HEK293 (cell line): ENCODE data around the gene PDIA6.
A peak's percentile ranks its signal among the peaks of the same experiment; 100 is the strongest.

Source experiments
- CTCF ChIA-PET: fragments of 350-600 bp; formaldehyde crosslinking; extraction: SDS; loops from one replicate; lab custom pipeline; 2021; ENCODE audit warnings: antibody characterized with exemption; lab: Yijun Ruan, JAX
- POLR2A ChIA-PET: fragments of 300-600 bp; formaldehyde crosslinking; extraction: SDS; loops from one replicate; lab custom pipeline; 2020; ENCODE audit warnings: antibody characterized with exemption, inconsistent platforms; lab: Yijun Ruan, JAX
- H3K27ac ChIP-seq: fragments of 200-500 bp; sonication (Bioruptor generic); 2 replicates; pipeline ENCODE4 v1.5.1; 2014; ENCODE audit warnings: low read depth, low read length, control low read depth, inconsistent platforms; ENCODE audit errors: extremely low read depth
- H3K36me3 ChIP-seq, 2 experiments: fragments of 200-500 bp in 1 of 2; sonication (Bioruptor generic) in 1 of 2; 1 replicate in 1 of 2; 2 replicates in 1 of 2; pipeline ENCODE4 v1.5.1; 2014 to 2017; ENCODE audit warnings: inconsistent platforms in 2 of 2, low read length in 2 of 2; ENCODE audit not compliant: control insufficient read depth in 2 of 2, insufficient read depth in 1 of 2
- H3K4me1 ChIP-seq: fragments of 200-500 bp; sonication (Bioruptor generic); 2 replicates; pipeline ENCODE4 v1.5.1; 2014; ENCODE audit warnings: mild to moderate bottlenecking, low read length, inconsistent platforms; ENCODE audit not compliant: control insufficient read depth, insufficient read depth
- H3K4me3 ChIP-seq: 2 replicates; pipeline ENCODE4 v1.5.1; 2011; ENCODE audit warnings: low read depth, mild to moderate bottlenecking, control low read depth, low read length, moderate library complexity
- H3K9me3 ChIP-seq: fragments of 200-500 bp; sonication (Bioruptor generic); 2 replicates; pipeline ENCODE4 v1.5.1; 2014; ENCODE audit warnings: low read depth, low read length, inconsistent platforms; ENCODE audit not compliant: control insufficient read depth, insufficient read depth
- GLIS1 ChIP-seq: fragments of 450-650 bp; formaldehyde crosslinking; IDR thresholded peaks from 2 replicates; pipeline ENCODE4 v1.5.1; 2016; ENCODE audit warnings: missing biosample characterization, missing genetic modification characterization
- KLF7 ChIP-seq: fragments of 450-650 bp; formaldehyde crosslinking; IDR thresholded peaks from 2 replicates; pipeline ENCODE4 v1.5.1; 2016; ENCODE audit warnings: missing biosample characterization, missing genetic modification characterization, borderline replicate concordance
- PRDM6 ChIP-seq: fragments of 450-650 bp; formaldehyde crosslinking; IDR thresholded peaks from 2 replicates; pipeline ENCODE4 v1.5.1; 2017; ENCODE audit warnings: missing biosample characterization, missing genetic modification characterization
- SP2 ChIP-seq: fragments of 450-650 bp; formaldehyde crosslinking; IDR thresholded peaks from 2 replicates; pipeline ENCODE4 v1.5.1; 2016; ENCODE audit warnings: missing biosample characterization, missing genetic modification characterization
- TCF7L2 ChIP-seq: IDR thresholded peaks from 2 replicates; pipeline ENCODE4 v1.6.1; 2011; ENCODE audit warnings: low read depth, mild to moderate bottlenecking, inconsistent platforms, low read length, moderate library complexity, borderline replicate concordance
- ZBTB11 ChIP-seq: fragments of 450-650 bp; formaldehyde crosslinking; conservative IDR thresholded peaks from 2 replicates; pipeline ENCODE4 v1.5.1; 2016; ENCODE audit warnings: low read depth, missing biosample characterization, missing genetic modification characterization
- ZBTB49 ChIP-seq: fragments of 450-650 bp; formaldehyde crosslinking; IDR thresholded peaks from 2 replicates; pipeline ENCODE4 v1.5.1; 2016; ENCODE audit warnings: missing biosample characterization, missing genetic modification characterization, low read depth
- ZFP37 ChIP-seq: fragments of 450-650 bp; formaldehyde crosslinking; IDR thresholded peaks from 2 replicates; pipeline ENCODE4 v1.5.1; 2016; ENCODE audit warnings: missing biosample characterization, missing genetic modification characterization
- ZIC2 ChIP-seq: fragments of 450-650 bp; formaldehyde crosslinking; IDR thresholded peaks from 2 replicates; pipeline ENCODE4 v1.5.1; 2016; ENCODE audit warnings: missing biosample characterization, missing genetic modification characterization
- ZNF112 ChIP-seq: fragments of 450-650 bp; formaldehyde crosslinking; IDR thresholded peaks from 2 replicates; pipeline ENCODE4 v1.5.0; 2017; ENCODE audit warnings: missing biosample characterization, missing genetic modification characterization
- ZNF133 ChIP-seq: fragments of 450-650 bp; formaldehyde crosslinking; IDR thresholded peaks from 2 replicates; pipeline ENCODE4 v1.5.1; 2016; ENCODE audit warnings: missing biosample characterization, missing genetic modification characterization
- ZNF138 ChIP-seq: fragments of 450-650 bp; formaldehyde crosslinking; IDR thresholded peaks from 2 replicates; pipeline ENCODE4 v1.5.1; 2016; ENCODE audit warnings: missing biosample characterization, missing genetic modification characterization, borderline replicate concordance
- ZNF184 ChIP-seq: fragments of 450-650 bp; IDR thresholded peaks from 2 replicates; pipeline ENCODE4 v1.5.1; 2018; ENCODE audit warnings: missing biosample characterization, mild to moderate bottlenecking, missing genetic modification characterization
- ZNF23 ChIP-seq: fragments of 450-650 bp; formaldehyde crosslinking; IDR thresholded peaks from 2 replicates; pipeline ENCODE4 v1.5.1; 2016; ENCODE audit warnings: missing biosample characterization, missing genetic modification characterization, borderline replicate concordance
- ZNF335 ChIP-seq: fragments of 450-650 bp; formaldehyde crosslinking; conservative IDR thresholded peaks from 2 replicates; pipeline ENCODE4 v1.5.1; 2016; ENCODE audit warnings: missing biosample characterization, missing genetic modification characterization
- ZNF394 ChIP-seq: fragments of 450-650 bp; formaldehyde crosslinking; IDR thresholded peaks from 2 replicates; pipeline ENCODE4 v1.5.1; 2016; ENCODE audit warnings: missing biosample characterization, missing genetic modification characterization, mild to moderate bottlenecking, moderate library complexity, borderline replicate concordance
- ZNF510 ChIP-seq: fragments of 450-650 bp; formaldehyde crosslinking; IDR thresholded peaks from 2 replicates; pipeline ENCODE4 v1.5.1; 2018; ENCODE audit warnings: mild to moderate bottlenecking, missing genetic modification characterization, missing biosample characterization; ENCODE audit not compliant: insufficient replicate concordance
- ZNF596 ChIP-seq: fragments of 450-650 bp; IDR thresholded peaks from 2 replicates; pipeline ENCODE4 v1.5.0; 2018; ENCODE audit warnings: missing biosample characterization, mild to moderate bottlenecking, missing genetic modification characterization, moderate library complexity
- ZNF623 ChIP-seq: fragments of 450-650 bp; formaldehyde crosslinking; IDR thresholded peaks from 2 replicates; pipeline ENCODE4 v1.5.1; 2016; ENCODE audit warnings: missing biosample characterization, missing genetic modification characterization
- ZNF654 ChIP-seq: fragments of 450-650 bp; formaldehyde crosslinking; IDR thresholded peaks from 2 replicates; pipeline ENCODE4 v1.5.1; 2016; ENCODE audit warnings: low read depth, missing biosample characterization, missing genetic modification characterization
- ZNF677 ChIP-seq: fragments of 450-650 bp; IDR thresholded peaks from 2 replicates; pipeline ENCODE4 v1.5.0; 2018; ENCODE audit warnings: missing biosample characterization, mild to moderate bottlenecking, missing genetic modification characterization, moderate library complexity
- ZNF707 ChIP-seq: fragments of 450-650 bp; formaldehyde crosslinking; IDR thresholded peaks from 2 replicates; pipeline ENCODE4 v1.5.1; 2016; ENCODE audit warnings: missing biosample characterization, missing genetic modification characterization
- ZNF768 ChIP-seq: fragments of 450-650 bp; formaldehyde crosslinking; IDR thresholded peaks from 2 replicates; pipeline ENCODE4 v1.5.1; 2018; ENCODE audit warnings: missing biosample characterization, mild to moderate bottlenecking, missing genetic modification characterization
- ZSCAN5A ChIP-seq: fragments of 450-650 bp; formaldehyde crosslinking; IDR thresholded peaks from 2 replicates; pipeline ENCODE4 v1.5.1; 2016; ENCODE audit warnings: missing biosample characterization, missing genetic modification characterization
- ZXDB ChIP-seq: fragments of 450-650 bp; formaldehyde crosslinking; IDR thresholded peaks from 2 replicates; pipeline ENCODE4 v1.5.1; 2016; ENCODE audit warnings: missing biosample characterization, missing genetic modification characterization

PDIA6 gene

GRCh38 chr2:10764896-10765295 is 47.7 kb downstream of the PDIA6 start:
- Histone ChIP-seq H3K27ac (no peak overlapping the region), H3K36me3 (no peaks in the 10 kb centered on the region), H3K4me3 (no peak overlapping the region), H3K9me3 (no peaks in the 10 kb centered on the region), H3K4me1 (no peaks in the 10 kb centered on the region)
- ChIA-PET POLR2A (no interaction called here), CTCF (interaction anchor here (0.6 to 0.7 kb wide), 2 partner anchors 17 to 26 kb away, joined by 4 to 5 read pairs; no protein-coding TSS in a partner anchor)
- TF ChIP-seq ZNF112 (tag by site-specific recombination) (no peak), ZNF596 (tag by site-specific recombination) (no peak), ZNF510 (no peak), ZNF133 (tag by site-specific recombination) (no peak), ZNF677 (tag by site-specific recombination) (no peak), ZNF654 (no peak), KLF7 (tag by site-specific recombination) (no peak), ZSCAN5A (tag by site-specific recombination) (no peak), ZNF768 (tag by site-specific recombination) (no peak), SP2 (tag by site-specific recombination) (no peak)

GRCh38 chr2:10764096-10764785 is 48.3 kb downstream of the PDIA6 start:
- CTCF ChIA-PET, result no interaction called here
- POLR2A ChIA-PET, result no interaction called here
- Histone ChIP-seq H3K4me1 (no peaks in the 10 kb centered on the region), H3K36me3 (no peaks in the 10 kb centered on the region), H3K4me3 (no peak overlapping the region), H3K27ac (no peak overlapping the region), H3K9me3 (no peaks in the 10 kb centered on the region)
- TF ChIP-seq ZNF23, result no peak
- no peak for TF ChIP-seq PRDM6
- peak; percentile 7; the same call in 1 of the 2 replicates for TF ChIP-seq ZIC2 (tag by site-specific recombination)
- no peak for TF ChIP-seq GLIS1 (tag by site-specific recombination)

GRCh38 chr2:10763461-10763800 is 49.2 kb downstream of the PDIA6 start:
- Histone ChIP-seq H3K9me3 (no peaks in the 10 kb centered on the region), H3K27ac (no peak overlapping the region), H3K4me3 (no peak overlapping the region), H3K4me1 (no peaks in the 10 kb centered on the region), H3K36me3 (no peaks in the 10 kb centered on the region)
- ChIA-PET CTCF (no interaction called here), POLR2A (no interaction called here)
- TF ChIP-seq ZNF184 (tag by site-specific recombination) (no peak), ZFP37 (no peak), ZBTB49 (tag by site-specific recombination) (no peak), ZBTB11 (tag by site-specific recombination) (no peak), ZNF707 (tag by site-specific recombination) (no peak), ZNF138 (no peak), ZXDB (tag by site-specific recombination) (no peak), TCF7L2 (no peak), ZNF623 (tag by site-specific recombination) (no peak), ZNF394 (tag by site-specific recombination) (no peak), ZNF335 (tag by site-specific recombination) (no peak)
